Retina (tissue), 1 donor: ENCODE results near the gene FAHD2A.
"Not testable (repeated sequence)": the region's sequence is repeated elsewhere in the genome, so short reads cannot be mapped to it uniquely, and the experiment has no call there.

ENCODE experiments used
- DNase-seq: peaks from one replicate; pipeline ENCODE4 v3.0.0-alpha.2; 2016

FAHD2A gene

DNA sequence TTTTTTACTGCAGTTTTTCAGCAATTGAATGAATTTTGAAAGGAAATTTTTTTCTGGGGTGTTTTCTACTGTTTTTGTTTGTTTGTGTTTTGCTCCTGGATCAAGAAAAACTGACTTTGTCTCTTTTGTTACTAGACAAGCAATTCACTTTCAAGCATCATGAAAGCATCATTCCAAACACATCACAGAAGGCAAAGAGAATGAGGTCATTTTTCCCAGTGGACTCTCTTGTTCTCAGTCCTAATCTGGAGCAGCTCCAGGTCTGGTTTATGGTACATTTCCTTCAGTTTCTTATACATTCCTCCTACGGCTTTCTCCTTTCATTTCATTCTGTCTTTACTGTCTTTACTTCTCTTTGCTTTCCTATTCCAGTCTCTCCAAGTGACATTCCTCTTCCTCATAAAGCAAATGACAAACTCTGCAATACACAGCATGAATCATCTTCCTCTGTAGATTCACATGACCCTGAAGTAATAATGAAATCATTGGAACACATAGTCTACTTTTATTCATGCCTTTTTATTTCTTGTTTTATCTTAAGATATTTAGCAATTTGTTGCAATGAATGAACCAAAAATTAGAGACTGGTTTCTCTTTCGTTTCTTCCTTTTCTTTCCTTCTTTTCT is 40.1 kb downstream of the FAHD2A start:
- not testable (repeated sequence) for DNase-seq

DNA sequence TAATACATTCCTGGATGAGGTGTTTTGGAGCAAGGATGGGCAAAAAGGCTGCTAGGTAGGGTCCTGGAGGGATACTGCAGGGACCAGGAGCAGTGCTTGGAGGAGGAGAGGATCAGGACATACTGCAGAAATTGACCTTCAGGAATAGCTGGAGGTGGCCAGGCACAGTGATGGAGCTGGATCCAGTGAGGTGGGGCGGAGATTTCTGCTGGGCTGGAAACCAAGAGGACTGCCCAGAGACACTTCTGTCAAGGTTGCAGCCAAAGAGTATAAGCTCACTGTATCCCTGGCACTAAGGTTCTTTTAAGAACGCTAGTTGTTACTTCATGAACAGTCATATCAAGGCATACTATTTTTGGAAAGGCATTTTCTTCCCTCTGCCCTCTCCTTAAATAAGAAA is 42.8 kb downstream of the FAHD2A start:
- not testable (repeated sequence) for DNase-seq

DNA sequence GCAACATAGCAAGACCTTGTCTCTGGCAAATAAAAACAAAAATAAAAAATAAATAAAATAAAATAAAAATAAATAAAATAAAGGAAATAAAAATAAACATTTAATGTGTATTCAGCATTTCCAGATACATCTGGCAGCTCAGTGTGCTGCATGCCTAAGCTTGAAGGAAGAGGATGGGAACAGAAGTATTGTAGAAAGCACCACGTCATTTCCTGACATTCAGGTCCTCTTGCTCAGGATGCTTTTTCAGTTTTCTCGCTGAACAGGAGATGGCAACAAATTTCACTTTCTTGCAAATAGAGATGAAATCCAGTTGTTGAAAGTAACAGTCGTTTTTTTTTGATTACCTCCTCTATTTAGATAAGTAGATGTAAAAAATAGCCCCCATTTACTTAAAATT is 60.8 kb downstream of the FAHD2A start:
- DNase-seq, result not testable (repeated sequence)
